Neural progenitor cell (in vitro differentiated cells): ENCODE data around the gene KIAA0825. TPM values are rescaled to one million over a fixed set of nuclear protein-coding genes. Genes with fewer than 3 reads are reported as not detected.

Source experiments
- DNase-seq: peaks from one replicate; pipeline ENCODE4 v3.0.0-alpha.2; 2016; ENCODE audit warnings: low spot score
- H2AFZ ChIP-seq: fragments of 200-600 bp; sonication (generic); replicated peaks from 2 replicates; pipeline ENCODE4 v1.6.1; 2016; ENCODE audit warnings: antibody characterized with exemption
- H3F3A ChIP-seq: fragments of 200-600 bp; sonication (generic); 2 replicates; pipeline ENCODE4 v1.6.1; 2016; ENCODE audit warnings: antibody characterized with exemption, low read depth
- H3K27ac ChIP-seq: fragments of 200-600 bp; sonication (generic); 2 replicates; pipeline ENCODE4 v1.5.1; 2016; ENCODE audit warnings: mild to moderate bottlenecking
- H3K27me3 ChIP-seq: fragments of 200-600 bp; sonication (generic); 2 replicates; pipeline ENCODE4 v1.6.1; 2016; ENCODE audit warnings: mild to moderate bottlenecking, moderate library complexity
- H3K36me3 ChIP-seq: fragments of 200-600 bp; sonication (generic); 2 replicates; pipeline ENCODE4 v1.5.1; 2016
- H3K4me1 ChIP-seq: fragments of 200-600 bp; sonication (generic); 2 replicates; pipeline ENCODE4 v1.6.1; 2016; ENCODE audit warnings: mixed run types
- H3K4me2 ChIP-seq: fragments of 200-600 bp; sonication (generic); 2 replicates; pipeline ENCODE4 v1.6.1; 2016
- H3K4me3 ChIP-seq: fragments of 200-600 bp; sonication (generic); 2 replicates; pipeline ENCODE4 v1.5.1; 2016
- H3K79me2 ChIP-seq: fragments of 200-600 bp; sonication (generic); 2 replicates; pipeline ENCODE4 v1.6.1; 2016; ENCODE audit warnings: low read depth
- H3K9ac ChIP-seq: fragments of 200-600 bp; sonication (generic); 2 replicates; pipeline ENCODE4 v1.6.1; 2016
- H3K9me3 ChIP-seq: fragments of 200-600 bp; sonication (generic); 2 replicates; pipeline ENCODE4 v1.5.1; 2016; ENCODE audit warnings: low read depth
- H4K20me1 ChIP-seq: fragments of 200-600 bp; sonication (generic); 2 replicates; pipeline ENCODE4 v1.6.1; 2016; ENCODE audit warnings: low read depth
- H3K27ac Mint-ChIP-seq: 3 replicates; pipeline ENCODE4 v1.8.0; 2021; ENCODE audit warnings: mixed read lengths
- H3K27me3 Mint-ChIP-seq: 2 replicates; pipeline ENCODE4 v1.8.0; 2022; ENCODE audit warnings: low read depth, mild to moderate bottlenecking, inconsistent platforms, moderate library complexity, mixed read lengths; ENCODE audit not compliant: insufficient read depth
- H3K36me3 Mint-ChIP-seq: 3 replicates; pipeline ENCODE4 v1.8.0; 2021; ENCODE audit warnings: mixed read lengths
- H3K4me1 Mint-ChIP-seq: 3 replicates; pipeline ENCODE4 v1.8.0; 2021; ENCODE audit warnings: mixed read lengths
- H3K4me3 Mint-ChIP-seq: 3 replicates; pipeline ENCODE4 v1.8.0; 2021; ENCODE audit warnings: mild to moderate bottlenecking, moderate library complexity, mixed read lengths
- H3K9me3 Mint-ChIP-seq: 3 replicates; pipeline ENCODE4 v1.8.0; 2020; ENCODE audit warnings: mixed read lengths
- EZH2 ChIP-seq: fragments of 200-600 bp; sonication (generic); IDR thresholded peaks from 2 replicates; pipeline ENCODE4 v1.6.1; 2017; ENCODE audit warnings: antibody characterized with exemption, mild to moderate bottlenecking, moderate library complexity
- EZH2phosphoT487 ChIP-seq: fragments of 200-600 bp; sonication (generic); IDR thresholded peaks from 2 replicates; pipeline ENCODE4 v1.6.1; 2017; ENCODE audit warnings: antibody characterized with exemption
- total RNA-seq: library from RNA; depleted of rRNA; stranded (reverse); fragments of >200 nt; gene quantifications from 2 replicates; pipeline ENCODE4 v1.2.3, GENCODE V29; 2015; ENCODE audit warnings: low replicate concordance
- TF ChIP-seq, protein P1 (sequence below): fragments of 200-600 bp; sonication (generic); IDR thresholded peaks from 2 replicates; pipeline ENCODE4 v1.5.1; 2017; ENCODE audit warnings: antibody characterized with exemption, mild to moderate bottlenecking

KIAA0825 gene
- total RNA-seq, 1 donor from 2014 or later = 3.7 TPM

DNA sequence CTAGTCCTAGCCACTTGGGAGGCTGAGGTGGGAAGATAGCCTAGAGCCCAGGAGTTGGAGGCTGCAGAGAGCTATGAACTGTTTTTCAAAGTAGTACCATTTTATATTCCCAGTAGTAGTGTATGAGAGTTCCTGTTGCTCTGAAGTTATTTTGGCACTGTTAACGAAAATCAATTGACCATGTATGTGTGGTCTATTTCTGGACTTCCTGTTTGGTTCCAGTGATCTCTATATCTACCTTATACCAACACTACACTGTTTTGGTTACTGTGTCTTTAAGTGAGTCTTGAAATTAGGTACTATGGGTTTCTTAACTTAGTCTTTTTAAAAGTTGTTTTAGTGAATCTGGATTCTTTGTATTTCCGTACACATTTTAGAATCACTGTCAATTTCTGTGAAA, 13.6 kb upstream of the KIAA0825 start:
- Histone ChIP-seq H3K79me2 (peaks cover 61% of the 10 kb centered on the region), H3K9me3 (no peaks in the 10 kb centered on the region), H3K27me3 (no peaks in the 10 kb centered on the region), H3K4me2 (no peak overlapping the region), H3K4me3 (no peak overlapping the region), H3K4me1 (no peaks in the 10 kb centered on the region), H3K36me3 (peaks cover 24% of the 10 kb centered on the region), H3K27ac (no peak overlapping the region), H2AFZ (no peak overlapping the region), H3K9ac (no peak overlapping the region), H3F3A (no peaks in the 10 kb centered on the region), H4K20me1 (no peaks in the 10 kb centered on the region)
- H3K9me3 Mint-ChIP-seq = peaks cover 41% of the 10 kb centered on the region
- peaks cover 1% of the 10 kb centered on the region for H3K27me3 Mint-ChIP-seq
- H3K27ac Mint-ChIP-seq = no peak overlapping the region
- no peak for DNase-seq
- TF ChIP-seq EZH2phosphoT487 (no peak), EZH2 (no peak)
- TF ChIP-seq, protein P1, sequence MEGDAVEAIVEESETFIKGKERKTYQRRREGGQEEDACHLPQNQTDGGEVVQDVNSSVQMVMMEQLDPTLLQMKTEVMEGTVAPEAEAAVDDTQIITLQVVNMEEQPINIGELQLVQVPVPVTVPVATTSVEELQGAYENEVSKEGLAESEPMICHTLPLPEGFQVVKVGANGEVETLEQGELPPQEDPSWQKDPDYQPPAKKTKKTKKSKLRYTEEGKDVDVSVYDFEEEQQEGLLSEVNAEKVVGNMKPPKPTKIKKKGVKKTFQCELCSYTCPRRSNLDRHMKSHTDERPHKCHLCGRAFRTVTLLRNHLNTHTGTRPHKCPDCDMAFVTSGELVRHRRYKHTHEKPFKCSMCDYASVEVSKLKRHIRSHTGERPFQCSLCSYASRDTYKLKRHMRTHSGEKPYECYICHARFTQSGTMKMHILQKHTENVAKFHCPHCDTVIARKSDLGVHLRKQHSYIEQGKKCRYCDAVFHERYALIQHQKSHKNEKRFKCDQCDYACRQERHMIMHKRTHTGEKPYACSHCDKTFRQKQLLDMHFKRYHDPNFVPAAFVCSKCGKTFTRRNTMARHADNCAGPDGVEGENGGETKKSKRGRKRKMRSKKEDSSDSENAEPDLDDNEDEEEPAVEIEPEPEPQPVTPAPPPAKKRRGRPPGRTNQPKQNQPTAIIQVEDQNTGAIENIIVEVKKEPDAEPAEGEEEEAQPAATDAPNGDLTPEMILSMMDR = no peak
- peaks cover 71% of the 10 kb centered on the region for H3K36me3 Mint-ChIP-seq
- H3K4me1 Mint-ChIP-seq = no peaks in the 10 kb centered on the region
- H3K4me3 Mint-ChIP-seq = no peak overlapping the region

GRCh38 chr5:94627191-94627590, 8.8 kb upstream of the KIAA0825 start:
- Mint-ChIP-seq H3K4me3 (no peak overlapping the region), H3K4me1 (peaks cover 2% of the 10 kb centered on the region), H3K9me3 (peaks cover 15% of the 10 kb centered on the region), H3K27me3 (no peaks in the 10 kb centered on the region), H3K36me3 (peaks cover 41% of the 10 kb centered on the region), H3K27ac (no peak overlapping the region)
- TF ChIP-seq EZH2 (no peak), EZH2phosphoT487 (no peak)
- TF ChIP-seq, protein P1 = no peak
- Histone ChIP-seq H2AFZ (no peak overlapping the region), H3K9ac (no peak overlapping the region), H3K4me3 (no peak overlapping the region), H3K27ac (no peak overlapping the region), H3K9me3 (no peaks in the 10 kb centered on the region), H3F3A (no peaks in the 10 kb centered on the region), H3K4me2 (no peak overlapping the region), H3K27me3 (no peaks in the 10 kb centered on the region), H4K20me1 (no peaks in the 10 kb centered on the region), H3K79me2 (peaks cover 72% of the 10 kb centered on the region), H3K36me3 (peaks cover 10% of the 10 kb centered on the region), H3K4me1 (no peaks in the 10 kb centered on the region)
- no peak for DNase-seq

- peaks cover 12% of the 10 kb centered on the region for H4K20me1 ChIP-seq
- no peak overlapping the region for H3K4me3 ChIP-seq
- Mint-ChIP-seq H3K4me1 (peaks cover 20% of the 10 kb centered on the region), H3K4me3 (no peak overlapping the region), H3K27me3 (peaks cover 2% of the 10 kb centered on the region), H3K9me3 (peaks cover 2% of the 10 kb centered on the region), H3K36me3 (peaks cover 12% of the 10 kb centered on the region), H3K27ac (no peak overlapping the region)
- peaks cover 97% of the 10 kb centered on the region for H3K79me2 ChIP-seq
- H3F3A ChIP-seq = peaks cover 4% of the 10 kb centered on the region
- no peaks in the 10 kb centered on the region for H3K36me3 ChIP-seq
- peaks cover 16% of the 10 kb centered on the region for H3K4me1 ChIP-seq
- no peak overlapping the region for H3K27ac ChIP-seq
- H3K9ac ChIP-seq = no peak overlapping the region
- H3K9me3 ChIP-seq = no peaks in the 10 kb centered on the region
- no peaks in the 10 kb centered on the region for H3K27me3 ChIP-seq
- TF ChIP-seq EZH2 = no peak
- TF ChIP-seq EZH2phosphoT487 = no peak
- TF ChIP-seq, protein P1 = no peak
- no peak for DNase-seq
- no peak overlapping the region for H2AFZ ChIP-seq
- H3K4me2 ChIP-seq = no peak overlapping the region
Observed at GRCh38 chr5:94623877-94624276, 5.5 kb upstream of the KIAA0825 start.
